ENCODE measurements around the gene ATXN10.

ATXN10 gene

DNA sequence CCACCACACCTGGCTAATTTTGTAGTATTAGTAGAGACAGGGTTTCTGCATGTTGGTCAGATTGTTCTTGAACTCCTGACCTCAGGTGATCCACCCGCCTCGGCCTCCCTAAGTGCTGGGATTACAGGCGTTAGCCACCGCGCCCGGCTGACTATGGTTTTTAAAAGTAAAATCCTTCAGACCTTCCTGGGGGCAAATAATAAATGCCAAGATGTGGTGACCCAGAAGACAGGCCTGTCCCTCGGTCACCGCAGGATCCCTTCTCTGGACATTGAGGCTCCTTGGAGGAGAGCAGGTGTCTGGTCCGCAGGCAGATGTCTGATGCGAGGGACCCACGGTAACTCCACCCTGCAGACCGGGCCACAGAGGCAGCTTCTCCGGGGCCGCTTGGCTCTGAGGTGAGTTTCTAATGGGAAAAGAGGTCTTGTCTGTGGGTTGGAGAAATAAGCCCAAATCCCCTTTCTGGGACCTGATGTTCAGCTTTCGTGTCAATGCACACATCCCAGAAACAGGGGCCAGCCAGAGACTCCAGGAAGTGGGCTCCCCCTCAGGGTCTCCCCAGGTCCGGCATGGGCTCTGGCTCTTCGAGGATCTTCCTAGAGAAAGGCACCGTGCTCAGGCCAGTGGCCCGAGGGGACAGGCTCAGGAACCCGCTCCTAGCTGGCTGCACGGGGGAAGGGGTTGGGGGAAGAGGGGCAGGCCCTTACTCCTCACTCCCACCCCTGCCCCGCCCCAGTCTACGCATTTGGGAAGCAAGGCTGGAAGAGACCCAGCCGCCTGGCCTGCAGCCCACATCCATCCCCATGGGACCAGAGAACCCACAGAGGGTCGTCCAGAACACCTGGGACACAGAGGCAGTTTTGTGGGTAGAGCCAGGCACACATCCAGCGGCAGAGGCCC is 204.8 kb downstream of the ATXN10 start:
- Histone ChIP-seq H3K4me3 (ENCODE audit: low read depth in 1 of 2, low read length in 2 of 2) (no peak overlapping the region), H3K27ac (ENCODE audit: low read length) (no peak overlapping the region), H3K9me3 (ENCODE audit: control insufficient read depth in 1 of 2, low read length in 2 of 2) (peaks cover 5 to 7% of the 10 kb centered on the region in 2 donors), H3K36me3 (ENCODE audit: control insufficient read depth in 1 of 2, insufficient read depth in 2 of 2, low read length in 2 of 2) (no peaks in the 10 kb centered on the region), H3K27me3 (ENCODE audit: low read depth, low read length) (peaks cover 23% of the 10 kb centered on the region), H3K4me1 (ENCODE audit: control insufficient read depth in 1 of 2, insufficient read depth in 2 of 2, low read length in 2 of 2) (peaks cover 0 to 7% of the 10 kb centered on the region in 2 donors)

DNA sequence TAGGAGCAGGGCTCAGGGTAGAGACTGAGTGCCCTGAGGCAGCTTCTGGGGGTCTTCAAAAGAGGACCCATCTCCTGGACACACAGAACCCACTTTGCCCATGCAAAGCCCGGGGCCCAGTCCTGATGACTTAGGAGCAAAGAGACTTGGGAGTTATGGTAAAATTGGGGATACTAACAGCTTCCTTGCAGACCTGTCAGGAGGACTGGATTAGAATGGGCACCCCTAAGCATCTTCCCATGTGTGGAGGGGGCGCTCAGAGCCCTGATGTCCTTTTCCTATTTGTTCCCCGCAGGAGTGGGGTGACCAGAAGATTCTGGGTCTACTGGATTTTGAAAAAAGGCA is 205.4 kb downstream of the ATXN10 start:
- peaks cover 26% of the 10 kb centered on the region for H3K27me3 ChIP-seq (ENCODE audit: low read depth, low read length)
- H3K9me3 ChIP-seq (ENCODE audit: control insufficient read depth in 1 of 2, low read length in 2 of 2), result peaks cover 5 to 7% of the 10 kb centered on the region in 2 donors
- no peak overlapping the region for H3K27ac ChIP-seq (ENCODE audit: low read length)
- H3K4me3 ChIP-seq (ENCODE audit: low read depth in 1 of 2, low read length in 2 of 2), result no peak overlapping the region
- no peaks in the 10 kb centered on the region for H3K36me3 ChIP-seq (ENCODE audit: control insufficient read depth in 1 of 2, insufficient read depth in 2 of 2, low read length in 2 of 2)
- H3K4me1 ChIP-seq (ENCODE audit: control insufficient read depth in 1 of 2, insufficient read depth in 2 of 2, low read length in 2 of 2), result peaks cover 0 to 7% of the 10 kb centered on the region in 2 donors

GRCh38 chr22:45877651-45878050 is 206.0 kb downstream of the ATXN10 start:
- peaks cover 1 to 4% of the 10 kb centered on the region in 2 donors for H3K9me3 ChIP-seq (ENCODE audit: control insufficient read depth in 1 of 2, low read length in 2 of 2)
- no peaks in the 10 kb centered on the region for H3K36me3 ChIP-seq (ENCODE audit: control insufficient read depth in 1 of 2, insufficient read depth in 2 of 2, low read length in 2 of 2)
- peaks cover 0 to 7% of the 10 kb centered on the region in 2 donors for H3K4me1 ChIP-seq (ENCODE audit: control insufficient read depth in 1 of 2, insufficient read depth in 2 of 2, low read length in 2 of 2)
- H3K27me3 ChIP-seq (ENCODE audit: low read depth, low read length), result peaks cover 26% of the 10 kb centered on the region
- H3K4me3 ChIP-seq (ENCODE audit: low read depth in 1 of 2, low read length in 2 of 2), result no peak overlapping the region
- no peak overlapping the region for H3K27ac ChIP-seq (ENCODE audit: low read length)

DNA sequence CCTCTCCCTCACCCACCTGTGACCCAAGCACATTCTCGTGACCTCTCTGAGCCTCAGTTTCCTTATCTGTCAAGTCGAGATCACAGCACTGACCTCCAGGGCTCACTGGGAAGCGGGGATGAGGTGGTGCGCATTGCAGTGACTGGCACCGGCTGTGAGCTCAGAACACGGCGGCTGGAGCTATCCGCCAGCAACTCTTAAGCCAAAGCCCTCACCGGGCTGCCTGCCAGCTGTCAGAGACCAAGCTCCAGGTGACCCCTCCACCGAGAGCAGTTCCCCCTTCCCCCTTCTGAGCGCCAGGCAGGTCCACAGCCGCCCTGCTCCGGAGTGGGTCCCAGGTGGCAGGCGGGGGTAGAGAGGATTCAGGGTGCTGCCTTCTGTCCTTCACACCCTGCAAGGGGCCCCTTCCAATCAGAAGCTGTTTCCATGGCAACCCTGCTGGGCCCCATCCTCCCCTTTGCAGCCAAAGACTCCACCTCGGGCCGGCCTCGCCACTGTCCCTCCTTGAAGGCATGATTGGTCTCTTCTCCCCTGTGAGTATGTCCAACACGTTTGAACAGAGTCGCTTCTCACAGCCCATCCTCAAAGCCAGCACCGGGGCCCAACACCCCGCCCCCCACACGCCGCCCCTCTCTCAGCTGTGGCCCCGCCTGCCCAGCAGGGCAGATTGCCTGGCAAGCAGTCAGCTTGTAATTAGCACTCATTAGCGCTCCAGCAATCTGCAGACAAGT is 206.6 kb downstream of the ATXN10 start:
- Histone ChIP-seq H3K4me3 (ENCODE audit: low read depth in 1 of 2, low read length in 2 of 2) (no peak overlapping the region), H3K27me3 (ENCODE audit: low read depth, low read length) (peaks cover 26% of the 10 kb centered on the region), H3K4me1 (ENCODE audit: control insufficient read depth in 1 of 2, insufficient read depth in 2 of 2, low read length in 2 of 2) (peaks cover 0 to 7% of the 10 kb centered on the region in 2 donors), H3K27ac (ENCODE audit: low read length) (no peak overlapping the region), H3K9me3 (ENCODE audit: control insufficient read depth in 1 of 2, low read length in 2 of 2) (no peaks in the 10 kb centered on the region), H3K36me3 (ENCODE audit: control insufficient read depth in 1 of 2, insufficient read depth in 2 of 2, low read length in 2 of 2) (no peaks in the 10 kb centered on the region)

DNA sequence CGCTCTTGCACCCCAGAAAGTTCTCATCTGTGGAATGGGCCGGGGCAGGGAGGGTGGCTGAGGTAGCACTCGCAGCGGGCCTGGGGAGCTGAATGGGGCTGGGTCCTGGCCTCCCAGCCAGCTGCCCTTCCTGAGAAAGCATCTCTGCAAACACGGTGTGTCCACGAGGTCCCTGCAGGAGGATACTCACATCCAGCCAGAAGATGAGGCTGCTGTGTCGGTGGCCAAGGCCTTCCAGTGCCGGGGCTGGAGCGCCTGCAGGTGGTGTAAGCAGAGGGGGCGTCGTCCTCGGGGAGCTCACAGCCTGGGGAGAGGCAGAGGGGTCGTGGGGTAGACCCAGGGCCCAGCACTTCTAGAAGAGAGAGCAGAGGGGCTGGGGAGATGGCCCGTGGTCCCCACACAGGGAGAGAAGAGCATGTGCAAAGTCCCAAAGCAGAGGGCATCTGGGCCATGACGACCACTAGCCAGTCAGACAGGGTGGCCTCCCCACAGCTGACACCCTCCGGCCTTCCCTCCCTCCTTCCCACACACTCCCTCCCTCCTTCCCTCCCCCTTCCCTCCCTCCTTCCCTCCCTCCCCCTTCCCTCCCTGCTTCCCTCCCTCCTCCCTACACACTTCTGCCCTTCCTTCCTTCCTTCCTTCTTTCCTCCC is 207.4 kb downstream of the ATXN10 start:
- Histone ChIP-seq H3K4me1 (ENCODE audit: control insufficient read depth in 1 of 2, insufficient read depth in 2 of 2, low read length in 2 of 2) (peaks cover 0 to 7% of the 10 kb centered on the region in 2 donors), H3K27me3 (ENCODE audit: low read depth, low read length) (peaks cover 26% of the 10 kb centered on the region), H3K4me3 (ENCODE audit: low read depth in 1 of 2, low read length in 2 of 2) (no peak overlapping the region), H3K27ac (ENCODE audit: low read length) (no peak overlapping the region), H3K36me3 (ENCODE audit: control insufficient read depth in 1 of 2, insufficient read depth in 2 of 2, low read length in 2 of 2) (no peaks in the 10 kb centered on the region), H3K9me3 (ENCODE audit: control insufficient read depth in 1 of 2, low read length in 2 of 2) (no peaks in the 10 kb centered on the region)

DNA sequence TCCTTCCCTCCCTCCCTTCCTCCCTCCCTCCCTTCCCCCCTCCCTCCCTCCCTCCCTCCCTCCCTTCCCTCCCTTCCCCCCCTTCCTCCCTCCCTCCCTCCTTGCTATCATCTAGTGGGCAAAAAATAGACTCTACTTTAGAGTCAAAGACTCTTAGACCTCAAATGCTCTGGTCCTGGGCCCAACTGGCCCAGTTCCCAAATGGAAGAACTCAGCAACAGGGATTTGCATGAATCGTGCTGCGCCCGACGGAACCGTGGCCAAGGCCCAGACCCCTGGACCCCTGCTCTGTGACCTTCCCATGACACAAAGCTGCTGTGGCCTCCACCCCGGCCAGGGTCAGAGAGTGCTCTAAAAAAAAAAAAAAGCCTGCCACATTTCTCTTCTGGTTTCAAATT is 207.9 kb downstream of the ATXN10 start:
- H3K4me1 ChIP-seq (ENCODE audit: control insufficient read depth in 1 of 2, insufficient read depth in 2 of 2, low read length in 2 of 2), result peaks cover 0 to 7% of the 10 kb centered on the region in 2 donors
- H3K27me3 ChIP-seq (ENCODE audit: low read depth, low read length), result peaks cover 26% of the 10 kb centered on the region
- no peaks in the 10 kb centered on the region for H3K36me3 ChIP-seq (ENCODE audit: control insufficient read depth in 1 of 2, insufficient read depth in 2 of 2, low read length in 2 of 2)
- no peaks in the 10 kb centered on the region for H3K9me3 ChIP-seq (ENCODE audit: control insufficient read depth in 1 of 2, low read length in 2 of 2)
- no peak overlapping the region for H3K27ac ChIP-seq (ENCODE audit: low read length)
- H3K4me3 ChIP-seq (ENCODE audit: low read depth in 1 of 2, low read length in 2 of 2), result no peak overlapping the region

GRCh38 chr22:45880091-45880715 is 208.6 kb downstream of the ATXN10 start:
- H3K4me3 ChIP-seq (ENCODE audit: low read depth in 1 of 2, low read length in 2 of 2), result peak overlapping the region in 1 of 2 donors; percentile 44
- H3K4me1 ChIP-seq (ENCODE audit: control insufficient read depth in 1 of 2, insufficient read depth in 2 of 2, low read length in 2 of 2), result peaks cover 0 to 7% of the 10 kb centered on the region in 2 donors
- no peak overlapping the region for H3K27ac ChIP-seq (ENCODE audit: low read length)
- H3K9me3 ChIP-seq (ENCODE audit: control insufficient read depth in 1 of 2, low read length in 2 of 2), result no peaks in the 10 kb centered on the region
- H3K27me3 ChIP-seq (ENCODE audit: low read depth, low read length), result peaks cover 26% of the 10 kb centered on the region
- H3K36me3 ChIP-seq (ENCODE audit: control insufficient read depth in 1 of 2, insufficient read depth in 2 of 2, low read length in 2 of 2), result no peaks in the 10 kb centered on the region

GRCh38 chr22:45880716-45881523 is 209.3 kb downstream of the ATXN10 start:
- Histone ChIP-seq H3K27me3 (ENCODE audit: low read depth, low read length) (peaks cover 26% of the 10 kb centered on the region), H3K27ac (ENCODE audit: low read length) (no peak overlapping the region), H3K9me3 (ENCODE audit: control insufficient read depth in 1 of 2, low read length in 2 of 2) (no peaks in the 10 kb centered on the region), H3K4me3 (ENCODE audit: low read depth in 1 of 2, low read length in 2 of 2) (peak overlapping the region in 1 of 2 donors; percentile 44), H3K4me1 (ENCODE audit: control insufficient read depth in 1 of 2, insufficient read depth in 2 of 2, low read length in 2 of 2) (peaks cover 0 to 7% of the 10 kb centered on the region in 2 donors), H3K36me3 (ENCODE audit: control insufficient read depth in 1 of 2, insufficient read depth in 2 of 2, low read length in 2 of 2) (no peaks in the 10 kb centered on the region)

- Histone ChIP-seq H3K27me3 (ENCODE audit: low read depth, low read length) (peaks cover 26% of the 10 kb centered on the region), H3K36me3 (ENCODE audit: control insufficient read depth in 1 of 2, insufficient read depth in 2 of 2, low read length in 2 of 2) (no peaks in the 10 kb centered on the region), H3K9me3 (ENCODE audit: control insufficient read depth in 1 of 2, low read length in 2 of 2) (no peaks in the 10 kb centered on the region), H3K4me3 (ENCODE audit: low read depth in 1 of 2, low read length in 2 of 2) (no peak overlapping the region), H3K4me1 (ENCODE audit: control insufficient read depth in 1 of 2, insufficient read depth in 2 of 2, low read length in 2 of 2) (peaks cover 0 to 7% of the 10 kb centered on the region in 2 donors), H3K27ac (ENCODE audit: low read length) (no peak overlapping the region)
Observed at GRCh38 chr22:45881524-45881875, 209.9 kb downstream of the ATXN10 start.

DNA sequence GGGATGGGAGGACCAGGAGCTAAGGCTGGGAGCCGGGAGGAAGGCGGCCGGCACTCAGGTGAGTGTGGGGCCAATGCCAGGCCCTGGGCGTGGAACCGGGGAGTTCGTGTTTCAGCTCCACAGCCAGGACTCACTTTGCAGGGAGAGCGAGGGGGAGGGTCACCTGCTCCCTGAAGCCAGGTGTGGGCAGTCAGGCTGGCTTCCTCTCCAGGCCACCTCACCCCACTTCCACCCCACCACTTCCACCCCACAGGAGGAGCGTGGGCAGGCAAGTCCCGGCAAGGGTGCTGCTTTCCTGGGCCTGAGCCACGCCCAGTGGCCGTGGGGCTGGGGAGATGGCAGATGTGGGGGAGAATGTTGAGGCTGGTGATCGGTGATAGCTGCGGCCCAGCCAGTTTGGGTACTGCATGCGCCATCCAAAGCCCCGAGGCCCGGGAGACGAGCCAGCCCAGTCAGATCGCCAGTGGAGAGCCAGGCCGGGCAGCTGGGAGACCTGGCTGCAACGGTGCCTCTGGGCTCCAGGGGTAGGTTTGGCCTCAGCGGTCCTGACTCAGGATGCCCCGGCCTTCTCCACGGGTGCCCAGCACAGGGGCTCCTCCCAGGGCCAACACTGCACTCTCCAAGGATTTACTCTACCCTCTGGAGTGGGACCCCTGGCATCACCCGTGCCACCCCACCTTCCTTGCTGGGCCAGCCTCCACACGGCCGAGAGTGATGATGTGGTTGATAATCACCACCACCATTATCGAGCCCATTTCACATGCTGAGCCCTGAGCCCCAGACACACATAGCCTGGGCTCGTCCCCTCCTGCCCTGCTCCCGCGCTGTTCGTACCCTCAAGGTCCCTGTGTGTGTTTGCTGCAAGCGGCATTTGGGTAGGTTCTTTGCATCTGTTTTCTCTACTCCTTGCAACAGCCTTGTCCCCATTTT is 211.5 kb downstream of the ATXN10 start:
- Histone ChIP-seq H3K4me3 (ENCODE audit: low read depth in 1 of 2, low read length in 2 of 2) (no peak overlapping the region), H3K4me1 (ENCODE audit: control insufficient read depth in 1 of 2, insufficient read depth in 2 of 2, low read length in 2 of 2) (peaks cover 0 to 7% of the 10 kb centered on the region in 2 donors), H3K9me3 (ENCODE audit: control insufficient read depth in 1 of 2, low read length in 2 of 2) (no peaks in the 10 kb centered on the region), H3K36me3 (ENCODE audit: control insufficient read depth in 1 of 2, insufficient read depth in 2 of 2, low read length in 2 of 2) (no peaks in the 10 kb centered on the region), H3K27me3 (ENCODE audit: low read depth, low read length) (peaks cover 20% of the 10 kb centered on the region), H3K27ac (ENCODE audit: low read length) (no peak overlapping the region)

Measured in muscle layer of duodenum (tissue), 2 donors.